SK-N-SH (cell line): ENCODE data around the gene HUNK.

Source experiments
- GABPA ChIP-seq: IDR thresholded peaks from 2 replicates; pipeline ENCODE4 v1.4.0; 2012; ENCODE audit warnings: low read depth, mild to moderate bottlenecking
- MXI1 ChIP-seq: IDR thresholded peaks from 2 replicates; pipeline ENCODE4 v1.6.1; 2012; ENCODE audit warnings: mild to moderate bottlenecking, low read depth, low read length, improper control_type of control experiment
- NFIC ChIP-seq: IDR thresholded peaks from 2 replicates; pipeline ENCODE4 v1.4.0; 2012; ENCODE audit warnings: borderline replicate concordance
- NRF1 ChIP-seq: IDR thresholded peaks from 2 replicates; pipeline ENCODE4 v1.6.1; 2012; ENCODE audit warnings: low read depth, mild to moderate bottlenecking, low read length
- RCOR1 ChIP-seq: fragments of 150-350 bp; IDR thresholded peaks from 2 replicates; pipeline ENCODE4 v1.6.1; 2017; ENCODE audit warnings: antibody characterized with exemption, low read length
- SMC3 ChIP-seq: IDR thresholded peaks from 2 replicates; pipeline ENCODE4 v1.6.1; 2012; ENCODE audit warnings: low read depth, low read length, improper control_type of control experiment
- TAF1 ChIP-seq: IDR thresholded peaks from 2 replicates; pipeline ENCODE4 v1.6.1; 2012; ENCODE audit warnings: low read depth, mild to moderate bottlenecking, low read length, moderate library complexity, borderline replicate concordance
- TCF12 ChIP-seq: IDR thresholded peaks from 2 replicates; pipeline ENCODE4 v1.4.0; 2012
- TF ChIP-seq, protein P1 (sequence below): IDR thresholded peaks from 2 replicates; pipeline ENCODE4 v1.6.1; 2012; ENCODE audit warnings: mild to moderate bottlenecking, low read depth, low read length, moderate library complexity
- TF ChIP-seq, protein P2 (sequence below): fragments of 200-600 bp; sonication (generic); IDR thresholded peaks from 2 replicates; pipeline ENCODE4 v1.6.1; 2017; ENCODE audit warnings: antibody characterized with exemption, mild to moderate bottlenecking, moderate library complexity
- TF ChIP-seq, protein P3 (sequence below): IDR thresholded peaks from 2 replicates; pipeline ENCODE4; 2012
- TF ChIP-seq, protein P4 (sequence below): IDR thresholded peaks from 2 replicates; pipeline ENCODE4 v1.4.0; 2012; ENCODE audit warnings: low read depth, borderline replicate concordance
- TF ChIP-seq, protein P5 (sequence below): IDR thresholded peaks from 2 replicates; pipeline ENCODE4 v1.4.0; 2012; ENCODE audit warnings: low read depth

DNA sequence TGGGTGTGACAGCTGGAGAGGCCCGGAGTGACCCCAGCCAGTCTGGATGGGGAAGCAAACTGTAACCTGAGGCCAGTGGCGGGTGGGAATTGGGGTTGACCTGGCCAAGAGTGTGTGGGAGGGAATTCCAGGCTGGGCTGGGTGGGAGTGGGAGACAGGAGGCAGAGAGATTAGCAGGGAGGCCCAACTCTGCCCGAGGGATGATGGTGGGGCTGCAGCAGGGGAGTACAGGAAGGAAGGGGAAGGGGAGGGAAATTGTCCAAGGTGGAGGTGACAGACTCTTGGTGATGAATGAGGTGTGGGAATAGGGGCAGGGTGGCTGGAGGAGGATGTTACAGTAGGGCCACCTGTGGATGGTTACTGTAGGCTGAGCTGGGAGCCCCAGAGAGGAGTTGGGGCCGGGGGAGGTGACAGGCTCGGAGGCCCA lies 40.4 kb downstream of the HUNK start:
- TF ChIP-seq RCOR1 (no peak), SMC3 (no peak), NRF1 (no peak), NFIC (no peak), TCF12 (no peak), MXI1 (no peak), GABPA (no peak), TAF1 (no peak)
- TF ChIP-seq, protein P1, sequence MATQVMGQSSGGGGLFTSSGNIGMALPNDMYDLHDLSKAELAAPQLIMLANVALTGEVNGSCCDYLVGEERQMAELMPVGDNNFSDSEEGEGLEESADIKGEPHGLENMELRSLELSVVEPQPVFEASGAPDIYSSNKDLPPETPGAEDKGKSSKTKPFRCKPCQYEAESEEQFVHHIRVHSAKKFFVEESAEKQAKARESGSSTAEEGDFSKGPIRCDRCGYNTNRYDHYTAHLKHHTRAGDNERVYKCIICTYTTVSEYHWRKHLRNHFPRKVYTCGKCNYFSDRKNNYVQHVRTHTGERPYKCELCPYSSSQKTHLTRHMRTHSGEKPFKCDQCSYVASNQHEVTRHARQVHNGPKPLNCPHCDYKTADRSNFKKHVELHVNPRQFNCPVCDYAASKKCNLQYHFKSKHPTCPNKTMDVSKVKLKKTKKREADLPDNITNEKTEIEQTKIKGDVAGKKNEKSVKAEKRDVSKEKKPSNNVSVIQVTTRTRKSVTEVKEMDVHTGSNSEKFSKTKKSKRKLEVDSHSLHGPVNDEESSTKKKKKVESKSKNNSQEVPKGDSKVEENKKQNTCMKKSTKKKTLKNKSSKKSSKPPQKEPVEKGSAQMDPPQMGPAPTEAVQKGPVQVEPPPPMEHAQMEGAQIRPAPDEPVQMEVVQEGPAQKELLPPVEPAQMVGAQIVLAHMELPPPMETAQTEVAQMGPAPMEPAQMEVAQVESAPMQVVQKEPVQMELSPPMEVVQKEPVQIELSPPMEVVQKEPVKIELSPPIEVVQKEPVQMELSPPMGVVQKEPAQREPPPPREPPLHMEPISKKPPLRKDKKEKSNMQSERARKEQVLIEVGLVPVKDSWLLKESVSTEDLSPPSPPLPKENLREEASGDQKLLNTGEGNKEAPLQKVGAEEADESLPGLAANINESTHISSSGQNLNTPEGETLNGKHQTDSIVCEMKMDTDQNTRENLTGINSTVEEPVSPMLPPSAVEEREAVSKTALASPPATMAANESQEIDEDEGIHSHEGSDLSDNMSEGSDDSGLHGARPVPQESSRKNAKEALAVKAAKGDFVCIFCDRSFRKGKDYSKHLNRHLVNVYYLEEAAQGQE: no peak
- TF ChIP-seq, protein P2, sequence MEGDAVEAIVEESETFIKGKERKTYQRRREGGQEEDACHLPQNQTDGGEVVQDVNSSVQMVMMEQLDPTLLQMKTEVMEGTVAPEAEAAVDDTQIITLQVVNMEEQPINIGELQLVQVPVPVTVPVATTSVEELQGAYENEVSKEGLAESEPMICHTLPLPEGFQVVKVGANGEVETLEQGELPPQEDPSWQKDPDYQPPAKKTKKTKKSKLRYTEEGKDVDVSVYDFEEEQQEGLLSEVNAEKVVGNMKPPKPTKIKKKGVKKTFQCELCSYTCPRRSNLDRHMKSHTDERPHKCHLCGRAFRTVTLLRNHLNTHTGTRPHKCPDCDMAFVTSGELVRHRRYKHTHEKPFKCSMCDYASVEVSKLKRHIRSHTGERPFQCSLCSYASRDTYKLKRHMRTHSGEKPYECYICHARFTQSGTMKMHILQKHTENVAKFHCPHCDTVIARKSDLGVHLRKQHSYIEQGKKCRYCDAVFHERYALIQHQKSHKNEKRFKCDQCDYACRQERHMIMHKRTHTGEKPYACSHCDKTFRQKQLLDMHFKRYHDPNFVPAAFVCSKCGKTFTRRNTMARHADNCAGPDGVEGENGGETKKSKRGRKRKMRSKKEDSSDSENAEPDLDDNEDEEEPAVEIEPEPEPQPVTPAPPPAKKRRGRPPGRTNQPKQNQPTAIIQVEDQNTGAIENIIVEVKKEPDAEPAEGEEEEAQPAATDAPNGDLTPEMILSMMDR: no peak
- TF ChIP-seq, protein P3, sequence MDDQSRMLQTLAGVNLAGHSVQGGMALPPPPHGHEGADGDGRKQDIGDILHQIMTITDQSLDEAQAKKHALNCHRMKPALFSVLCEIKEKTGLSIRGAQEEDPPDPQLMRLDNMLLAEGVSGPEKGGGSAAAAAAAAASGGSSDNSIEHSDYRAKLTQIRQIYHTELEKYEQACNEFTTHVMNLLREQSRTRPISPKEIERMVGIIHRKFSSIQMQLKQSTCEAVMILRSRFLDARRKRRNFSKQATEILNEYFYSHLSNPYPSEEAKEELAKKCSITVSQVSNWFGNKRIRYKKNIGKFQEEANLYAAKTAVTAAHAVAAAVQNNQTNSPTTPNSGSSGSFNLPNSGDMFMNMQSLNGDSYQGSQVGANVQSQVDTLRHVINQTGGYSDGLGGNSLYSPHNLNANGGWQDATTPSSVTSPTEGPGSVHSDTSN: no peak
- TF ChIP-seq, protein P4, sequence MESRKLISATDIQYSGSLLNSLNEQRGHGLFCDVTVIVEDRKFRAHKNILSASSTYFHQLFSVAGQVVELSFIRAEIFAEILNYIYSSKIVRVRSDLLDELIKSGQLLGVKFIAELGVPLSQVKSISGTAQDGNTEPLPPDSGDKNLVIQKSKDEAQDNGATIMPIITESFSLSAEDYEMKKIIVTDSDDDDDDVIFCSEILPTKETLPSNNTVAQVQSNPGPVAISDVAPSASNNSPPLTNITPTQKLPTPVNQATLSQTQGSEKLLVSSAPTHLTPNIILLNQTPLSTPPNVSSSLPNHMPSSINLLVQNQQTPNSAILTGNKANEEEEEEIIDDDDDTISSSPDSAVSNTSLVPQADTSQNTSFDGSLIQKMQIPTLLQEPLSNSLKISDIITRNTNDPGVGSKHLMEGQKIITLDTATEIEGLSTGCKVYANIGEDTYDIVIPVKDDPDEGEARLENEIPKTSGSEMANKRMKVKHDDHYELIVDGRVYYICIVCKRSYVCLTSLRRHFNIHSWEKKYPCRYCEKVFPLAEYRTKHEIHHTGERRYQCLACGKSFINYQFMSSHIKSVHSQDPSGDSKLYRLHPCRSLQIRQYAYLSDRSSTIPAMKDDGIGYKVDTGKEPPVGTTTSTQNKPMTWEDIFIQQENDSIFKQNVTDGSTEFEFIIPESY: no peak
- TF ChIP-seq, protein P5, sequence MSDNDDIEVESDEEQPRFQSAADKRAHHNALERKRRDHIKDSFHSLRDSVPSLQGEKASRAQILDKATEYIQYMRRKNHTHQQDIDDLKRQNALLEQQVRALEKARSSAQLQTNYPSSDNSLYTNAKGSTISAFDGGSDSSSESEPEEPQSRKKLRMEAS: no peak
